Smooth muscle cell of bladder (primary cell): ENCODE measurements around the gene GLIPR2. TPM values are rescaled to one million over a fixed set of nuclear protein-coding genes. Genes with fewer than 3 reads are reported as not detected.

Experiments used
- total RNA-seq: library from RNA; depleted of rRNA; stranded (reverse); fragments of >200 nt; gene quantifications from 2 replicates; pipeline ENCODE4 v1.2.3, GENCODE V29; 2014

The GLIPR2 gene
- total RNA-seq, result 43.8 and 47.2 TPM in 2 replicates

DNA sequence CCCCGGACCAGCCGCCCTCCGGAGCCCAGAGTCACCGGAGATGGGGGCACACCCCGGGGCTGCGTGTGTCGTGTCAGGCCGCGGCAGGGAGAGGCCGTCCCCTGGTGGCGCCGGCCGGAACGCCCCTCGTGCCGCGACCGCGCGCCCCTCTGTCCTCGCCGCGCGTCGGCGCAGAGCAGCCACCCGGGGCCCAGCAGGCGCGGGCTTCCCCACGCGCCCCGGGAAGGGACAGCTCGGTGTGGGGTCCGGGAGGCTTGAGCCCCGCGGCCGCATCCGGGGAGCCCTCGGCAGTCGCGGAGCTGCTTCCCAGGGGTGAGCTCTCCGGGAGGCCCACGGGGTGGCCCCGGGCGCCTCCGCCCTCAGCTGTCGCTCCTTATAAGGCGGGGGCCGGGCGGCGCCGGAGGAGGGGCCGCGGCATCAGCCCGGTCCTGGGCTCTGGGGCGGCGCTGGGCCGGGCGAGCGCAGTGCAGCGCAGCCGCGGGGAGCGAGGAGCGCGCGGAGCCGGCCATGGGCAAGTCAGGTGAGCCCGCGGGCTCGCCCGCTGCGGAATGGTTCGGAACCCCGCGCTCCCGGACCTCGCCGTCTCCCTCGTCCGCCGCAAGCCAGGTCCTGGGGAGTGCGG lies at the start of gene GLIPR2:
TSS of gene GLIPR2 (plus strand) at position 462 of the 622 bp plus-strand sequence. CDS start at position 508, 46 bp downstream.

GRCh38 chr9:36169166-36169565 lies 32.6 kb downstream of the GLIPR2 start, which contains the start of gene CCIN:
Gene CCIN (plus strand): TSS chr9:36169388. CDS start chr9:36169503, 115 bp downstream.

GRCh38 chr9:36190388-36191289 lies 54.1 kb downstream of the GLIPR2 start, which contains the start of gene CLTA:
Gene CLTA (plus strand): TSS chr9:36190921. CDS start chr9:36191057, 136 bp downstream.

Other genes with a start within 250 kb of the GLIPR2 start
- 0.14 and 0.28 TPM in 2 replicates for gene HRCT1, start 230.5 kb upstream of the GLIPR2 start, total RNA-seq
- gene SPAAR, start 227.2 kb upstream of the GLIPR2 start, total RNA-seq, result 0.18 TPM in 1 of 2 replicates, not detected in the other
- not detected in 2 replicates for gene OR2S2, start 178.6 kb upstream of the GLIPR2 start, total RNA-seq
- gene RECK, start 99.8 kb upstream of the GLIPR2 start, total RNA-seq, result 47.4 and 67.4 TPM in 2 replicates
- 0.57 and 1.5 TPM in 2 replicates for gene CCIN, start 32.7 kb downstream of the GLIPR2 start, total RNA-seq
- gene CLTA, start 54.2 kb downstream of the GLIPR2 start, total RNA-seq, result 281 and 295 TPM in 2 replicates
- gene GNE, start 121.7 kb downstream of the GLIPR2 start, total RNA-seq, result 21.3 and 22.6 TPM in 2 replicates